ENCODE results near the gene HECW1.

HECW1 gene

GRCh38 chr7:43557831-43558495, 445.5 kb downstream of the HECW1 start:
- no peaks in the 10 kb centered on the region for H3K4me1 ChIP-seq (ENCODE audit: control insufficient read depth, insufficient read depth, low read length)
- POLR2A ChIA-PET = no interaction called here
- CTCF ChIA-PET = no interaction called here

GRCh38 chr7:43559171-43559945, 446.9 kb downstream of the HECW1 start:
- no peaks in the 10 kb centered on the region for H3K4me1 ChIP-seq (ENCODE audit: control insufficient read depth, insufficient read depth, low read length)
- no peak overlapping the region for H3K4me3 ChIP-seq (ENCODE audit: low read depth, low read length)
- ChIA-PET CTCF (interaction anchor here (0.7 kb wide), 1 partner anchor 219 kb away, joined by 3 read pairs; no protein-coding TSS in a partner anchor), POLR2A (no interaction called here)
- no peaks in the 10 kb centered on the region for H3K9me3 ChIP-seq (ENCODE audit: control insufficient read depth, insufficient read depth, low read depth, low read length)
- no peak for TF ChIP-seq MZF1 (tag by site-specific recombination; IDR thresholded peaks at IDR 0.05; ENCODE audit: borderline replicate concordance)
- TF ChIP-seq ZBTB49 (tag by site-specific recombination; IDR thresholded peaks at IDR 0.05; ENCODE audit: low read depth) = no peak
- no peak for TF ChIP-seq KLF7 (tag by site-specific recombination; IDR thresholded peaks at IDR 0.05; ENCODE audit: borderline replicate concordance)
- no peak for TF ChIP-seq ZNF138 (tag by site-specific recombination; IDR thresholded peaks at IDR 0.05; ENCODE audit: borderline replicate concordance)
- TF ChIP-seq ZNF248 (tag by site-specific recombination; IDR thresholded peaks at IDR 0.05) = no peak
- no peak for TF ChIP-seq GLI2 (tag by site-specific recombination; IDR thresholded peaks at IDR 0.05; ENCODE audit: borderline replicate concordance, low read depth)
- no peak for TF ChIP-seq ELK4 (IDR thresholded peaks at IDR 0.05; ENCODE audit: borderline replicate concordance, low read depth, low read length)
- no peak for TF ChIP-seq BCL11B (tag by site-specific recombination; IDR thresholded peaks at IDR 0.05; ENCODE audit: low read depth)
- TF ChIP-seq ZNF449 (tag by site-specific recombination; IDR thresholded peaks at IDR 0.05) = no peak
- no peak for TF ChIP-seq HIC1 (tag by site-specific recombination; IDR thresholded peaks at IDR 0.05)
- TF ChIP-seq GLI4 (tag by site-specific recombination; IDR thresholded peaks at IDR 0.05) = no peak
- TF ChIP-seq KLF16 (tag by site-specific recombination; IDR thresholded peaks at IDR 0.05) = no peak
- no peak for TF ChIP-seq ZNF404 (tag by site-specific recombination; IDR thresholded peaks at IDR 0.05)
- no peak for TF ChIP-seq ZNF140 (tag by site-specific recombination; IDR thresholded peaks at IDR 0.05)
- H3K27ac ChIP-seq (ENCODE audit: extremely low read depth, low read depth, low read length) = no peak overlapping the region
- no peaks in the 10 kb centered on the region for H3K36me3 ChIP-seq (ENCODE audit: control insufficient read depth in 2 of 2, insufficient read depth in 1 of 2, low read length in 2 of 2)

More at GRCh38 chr7:43557831-43558495, 445.5 kb downstream of the HECW1 start:
- Histone ChIP-seq H3K9me3 (ENCODE audit: control insufficient read depth, insufficient read depth, low read depth, low read length) (no peaks in the 10 kb centered on the region), H3K36me3 (ENCODE audit: control insufficient read depth in 2 of 2, insufficient read depth in 1 of 2, low read length in 2 of 2) (no peaks in the 10 kb centered on the region), H3K4me3 (ENCODE audit: low read depth, low read length) (no peak overlapping the region), H3K27ac (ENCODE audit: extremely low read depth, low read depth, low read length) (no peak overlapping the region)
- TF ChIP-seq TRIM28 (IDR thresholded peaks at IDR 0.05; ENCODE audit: borderline replicate concordance, low read length) = no peak
- TF ChIP-seq ZNF16 (tag by site-specific recombination; IDR thresholded peaks at IDR 0.05; ENCODE audit: low read depth) = no peak
- TF ChIP-seq OSR2 (tag by site-specific recombination; IDR thresholded peaks at IDR 0.05) = no peak
- no peak for TF ChIP-seq ZNF707 (tag by site-specific recombination; IDR thresholded peaks at IDR 0.05)
- no peak for TF ChIP-seq ZFP3 (tag by site-specific recombination; IDR thresholded peaks at IDR 0.05; ENCODE audit: low read depth)
- no peak for TF ChIP-seq REPIN1 (tag by site-specific recombination; IDR thresholded peaks at IDR 0.05; ENCODE audit: low read depth)
- no peak for TF ChIP-seq ZSCAN23 (tag by site-specific recombination; IDR thresholded peaks at IDR 0.05)
- TF ChIP-seq ZNF366 (tag by site-specific recombination; conservative IDR thresholded peaks at IDR 0.05) = no peak
- no peak for TF ChIP-seq KLF17 (tag by site-specific recombination; IDR thresholded peaks at IDR 0.05)
- no peak for TF ChIP-seq ZNF2 (tag by site-specific recombination; IDR thresholded peaks at IDR 0.05)
- no peak for TF ChIP-seq GFI1B (tag by site-specific recombination; IDR thresholded peaks at IDR 0.05)
- TF ChIP-seq ZNF302 (tag by site-specific recombination; IDR thresholded peaks at IDR 0.05; ENCODE audit: low read depth) = no peak
- TF ChIP-seq ZBTB8A (tag by site-specific recombination; IDR thresholded peaks at IDR 0.05) = no peak
- TF ChIP-seq ZNF776 (tag by site-specific recombination; IDR thresholded peaks at IDR 0.05; ENCODE audit: borderline replicate concordance) = no peak
- TF ChIP-seq ZNF169 (tag by site-specific recombination; IDR thresholded peaks at IDR 0.05) = no peak
- TF ChIP-seq KLF9 (tag by site-specific recombination; IDR thresholded peaks at IDR 0.05; ENCODE audit: low read depth) = no peak
- TF ChIP-seq SP2 (tag by site-specific recombination; IDR thresholded peaks at IDR 0.05) = no peak
- TF ChIP-seq ZNF24 (tag by site-specific recombination; IDR thresholded peaks at IDR 0.05) = no peak
